SIG-M5 treated with dmso at 0.1 percent for 504 hours (cell line): ENCODE data around the gene CORO7.

Source experiments
- DNase-seq: peaks from one replicate; lab custom pipeline; 2025; ENCODE audit not compliant: unreplicated experiment; lab: John Stamatoyannopoulos, UW

The CORO7 gene

GRCh38 chr16:4313563-4314531 is 102.5 kb downstream of the CORO7 start:
- DNase-seq, result no peak

DNA sequence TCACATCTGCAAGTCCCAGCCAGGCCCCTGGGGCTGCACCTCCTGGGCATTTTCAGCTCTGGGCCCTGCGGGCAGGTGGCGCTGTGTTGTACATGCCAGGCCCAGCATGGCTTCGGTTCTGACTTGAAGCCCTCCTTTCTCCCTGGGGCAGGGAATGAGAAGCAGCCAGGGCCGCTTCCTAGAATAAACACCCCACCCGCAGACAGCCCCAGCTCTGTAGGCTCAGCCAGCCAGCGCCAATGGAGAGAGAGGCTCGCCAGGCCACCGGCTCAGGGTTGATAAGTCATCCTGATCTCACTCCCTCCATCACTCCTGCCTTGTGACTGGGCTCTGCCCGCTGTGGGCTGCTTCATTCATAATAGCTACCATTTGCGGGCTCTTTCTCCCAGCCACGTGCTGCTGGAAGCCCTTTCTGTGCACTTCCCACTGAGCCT is 106.5 kb downstream of the CORO7 start:
- peak; percentile 66 for DNase-seq

DNA sequence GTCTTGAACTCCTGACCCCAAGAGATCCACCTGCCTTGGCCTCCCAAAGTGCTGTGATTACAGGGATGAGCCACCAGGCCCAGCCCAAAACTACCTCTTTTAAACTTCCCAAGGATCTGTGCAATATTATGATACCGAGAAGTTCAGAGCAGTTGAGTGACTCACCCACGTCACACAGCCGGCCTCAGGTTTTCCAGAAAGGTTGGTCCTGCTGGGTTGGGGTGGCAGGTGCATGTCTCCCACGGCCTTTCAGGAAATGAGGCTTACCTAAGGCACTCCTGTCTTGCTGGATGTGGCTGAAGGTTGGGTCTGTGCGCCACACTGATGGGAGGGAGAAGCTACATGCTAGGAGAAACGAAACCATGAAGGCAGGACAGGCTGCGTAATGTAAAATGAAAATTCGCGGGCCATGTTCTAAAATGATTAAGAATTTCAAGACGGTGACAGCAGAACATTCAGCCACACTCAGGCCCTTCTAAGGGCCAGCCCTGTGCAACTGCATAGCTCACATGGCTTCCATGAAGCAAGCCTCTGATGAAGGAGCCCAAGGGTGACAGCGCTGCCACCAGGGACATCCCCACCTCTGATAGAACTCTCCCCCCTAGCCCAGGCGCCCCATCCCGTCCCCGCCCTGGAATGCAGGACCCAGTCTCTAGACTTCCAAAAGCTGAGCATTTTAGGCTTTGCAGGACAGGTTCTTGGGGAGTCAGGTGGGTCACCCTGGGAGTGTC is 107.1 kb downstream of the CORO7 start:
- DNase-seq, result no peak

- DNase-seq, result peak; percentile 92
These were observed 109.0 kb downstream of the CORO7 start for GRCh38 chr16:4307215-4308037.

GRCh38 chr16:4306470-4307214 is 109.8 kb downstream of the CORO7 start:
- no peak for DNase-seq
